ENCODE results near the gene PNP. TPM values are rescaled to one million over a fixed set of nuclear protein-coding genes. Genes with fewer than 3 reads are reported as not detected.

PNP gene
- total and polyA plus RNA-seq, 10 of the 15 experiments (the other 5 are each of a cell fraction or from before 2014, with no cell fraction given): 103 to 215 (median 138) TPM

DNA sequence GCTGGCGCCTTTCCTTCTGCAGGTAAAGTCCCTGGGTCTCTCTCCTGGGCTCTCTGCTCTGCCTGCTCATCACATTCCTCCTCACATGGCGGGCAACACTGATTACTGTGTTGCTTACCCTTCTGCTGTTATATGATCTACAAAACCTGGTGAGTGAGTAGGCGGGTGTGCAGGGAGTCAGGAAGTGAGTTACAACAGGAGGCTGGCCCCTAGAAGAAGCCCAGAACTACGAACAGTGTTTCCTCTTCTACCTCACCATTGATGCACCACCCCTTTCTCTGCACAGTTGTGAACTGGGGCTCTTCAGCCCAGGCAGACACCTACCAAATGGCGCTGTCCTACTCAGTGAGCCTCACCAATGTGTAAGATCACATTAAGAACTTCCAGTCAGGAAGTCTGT, 28.3 kb upstream of the PNP start:
- no peak for DNase-seq (ENCODE audit: low read depth, low spot score)
- ChIA-PET CTCF (interaction anchor here (1.1 to 2.2 kb wide), 2 partner anchors 25 to 113 kb away, joined by 4 to 10 read pairs; no protein-coding TSS in a partner anchor), POLR2A (no interaction called here), SMC1A (ENCODE audit: uncharacterized antibody, unreplicated experiment) (interaction anchor here (0.9 kb wide), 1 partner anchor 12 kb away, joined by 3 read pairs; no protein-coding TSS in a partner anchor), RAD21 (ENCODE audit: unreplicated experiment) (no interaction called here)
- BruUV-seq (replicated peaks): no TSS peak
- no peak overlapping the region for H3K4me3 ChIP-seq
- H3K9me3 ChIP-seq (replicated peaks; ENCODE audit: control insufficient read depth, insufficient read depth, low read length): no peaks in the 10 kb centered on the region; the same call in 2 of the 3 replicates
- TF ChIP-seq GABPA (IDR thresholded peaks at IDR 0.05; ENCODE audit: low read depth) (no peak), DPF2 (IDR thresholded peaks at IDR 0.05) (no peak), TCF12 (IDR thresholded peaks at IDR 0.05; ENCODE audit: low read depth, low read length) (no peak), NFYB (IDR thresholded peaks at IDR 0.05; ENCODE audit: insufficient read depth, low read depth, low read length) (no peak), MXI1 (IDR thresholded peaks at IDR 0.05; ENCODE audit: low read depth, low read length) (no peak)
- TF ChIP-seq, protein P1, sequence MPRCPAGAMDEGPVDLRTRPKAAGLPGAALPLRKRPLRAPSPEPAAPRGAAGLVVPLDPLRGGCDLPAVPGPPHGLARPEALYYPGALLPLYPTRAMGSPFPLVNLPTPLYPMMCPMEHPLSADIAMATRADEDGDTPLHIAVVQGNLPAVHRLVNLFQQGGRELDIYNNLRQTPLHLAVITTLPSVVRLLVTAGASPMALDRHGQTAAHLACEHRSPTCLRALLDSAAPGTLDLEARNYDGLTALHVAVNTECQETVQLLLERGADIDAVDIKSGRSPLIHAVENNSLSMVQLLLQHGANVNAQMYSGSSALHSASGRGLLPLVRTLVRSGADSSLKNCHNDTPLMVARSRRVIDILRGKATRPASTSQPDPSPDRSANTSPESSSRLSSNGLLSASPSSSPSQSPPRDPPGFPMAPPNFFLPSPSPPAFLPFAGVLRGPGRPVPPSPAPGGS (IDR thresholded peaks at IDR 0.05; ENCODE audit: borderline replicate concordance, insufficient read depth, low read depth, low read length, poor library complexity, severe bottlenecking): no peak
- TF ChIP-seq, protein P2, sequence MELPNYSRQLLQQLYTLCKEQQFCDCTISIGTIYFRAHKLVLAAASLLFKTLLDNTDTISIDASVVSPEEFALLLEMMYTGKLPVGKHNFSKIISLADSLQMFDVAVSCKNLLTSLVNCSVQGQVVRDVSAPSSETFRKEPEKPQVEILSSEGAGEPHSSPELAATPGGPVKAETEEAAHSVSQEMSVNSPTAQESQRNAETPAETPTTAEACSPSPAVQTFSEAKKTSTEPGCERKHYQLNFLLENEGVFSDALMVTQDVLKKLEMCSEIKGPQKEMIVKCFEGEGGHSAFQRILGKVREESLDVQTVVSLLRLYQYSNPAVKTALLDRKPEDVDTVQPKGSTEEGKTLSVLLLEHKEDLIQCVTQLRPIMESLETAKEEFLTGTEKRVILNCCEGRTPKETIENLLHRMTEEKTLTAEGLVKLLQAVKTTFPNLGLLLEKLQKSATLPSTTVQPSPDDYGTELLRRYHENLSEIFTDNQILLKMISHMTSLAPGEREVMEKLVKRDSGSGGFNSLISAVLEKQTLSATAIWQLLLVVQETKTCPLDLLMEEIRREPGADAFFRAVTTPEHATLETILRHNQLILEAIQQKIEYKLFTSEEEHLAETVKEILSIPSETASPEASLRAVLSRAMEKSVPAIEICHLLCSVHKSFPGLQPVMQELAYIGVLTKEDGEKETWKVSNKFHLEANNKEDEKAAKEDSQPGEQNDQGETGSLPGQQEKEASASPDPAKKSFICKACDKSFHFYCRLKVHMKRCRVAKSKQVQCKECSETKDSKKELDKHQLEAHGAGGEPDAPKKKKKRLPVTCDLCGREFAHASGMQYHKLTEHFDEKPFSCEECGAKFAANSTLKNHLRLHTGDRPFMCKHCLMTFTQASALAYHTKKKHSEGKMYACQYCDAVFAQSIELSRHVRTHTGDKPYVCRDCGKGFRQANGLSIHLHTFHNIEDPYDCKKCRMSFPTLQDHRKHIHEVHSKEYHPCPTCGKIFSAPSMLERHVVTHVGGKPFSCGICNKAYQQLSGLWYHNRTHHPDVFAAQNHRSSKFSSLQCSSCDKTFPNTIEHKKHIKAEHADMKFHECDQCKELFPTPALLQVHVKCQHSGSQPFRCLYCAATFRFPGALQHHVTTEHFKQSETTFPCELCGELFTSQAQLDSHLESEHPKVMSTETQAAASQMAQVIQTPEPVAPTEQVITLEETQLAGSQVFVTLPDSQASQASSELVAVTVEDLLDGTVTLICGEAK (IDR thresholded peaks at IDR 0.05; ENCODE audit: borderline replicate concordance): no peak
- TF ChIP-seq, protein P3, sequence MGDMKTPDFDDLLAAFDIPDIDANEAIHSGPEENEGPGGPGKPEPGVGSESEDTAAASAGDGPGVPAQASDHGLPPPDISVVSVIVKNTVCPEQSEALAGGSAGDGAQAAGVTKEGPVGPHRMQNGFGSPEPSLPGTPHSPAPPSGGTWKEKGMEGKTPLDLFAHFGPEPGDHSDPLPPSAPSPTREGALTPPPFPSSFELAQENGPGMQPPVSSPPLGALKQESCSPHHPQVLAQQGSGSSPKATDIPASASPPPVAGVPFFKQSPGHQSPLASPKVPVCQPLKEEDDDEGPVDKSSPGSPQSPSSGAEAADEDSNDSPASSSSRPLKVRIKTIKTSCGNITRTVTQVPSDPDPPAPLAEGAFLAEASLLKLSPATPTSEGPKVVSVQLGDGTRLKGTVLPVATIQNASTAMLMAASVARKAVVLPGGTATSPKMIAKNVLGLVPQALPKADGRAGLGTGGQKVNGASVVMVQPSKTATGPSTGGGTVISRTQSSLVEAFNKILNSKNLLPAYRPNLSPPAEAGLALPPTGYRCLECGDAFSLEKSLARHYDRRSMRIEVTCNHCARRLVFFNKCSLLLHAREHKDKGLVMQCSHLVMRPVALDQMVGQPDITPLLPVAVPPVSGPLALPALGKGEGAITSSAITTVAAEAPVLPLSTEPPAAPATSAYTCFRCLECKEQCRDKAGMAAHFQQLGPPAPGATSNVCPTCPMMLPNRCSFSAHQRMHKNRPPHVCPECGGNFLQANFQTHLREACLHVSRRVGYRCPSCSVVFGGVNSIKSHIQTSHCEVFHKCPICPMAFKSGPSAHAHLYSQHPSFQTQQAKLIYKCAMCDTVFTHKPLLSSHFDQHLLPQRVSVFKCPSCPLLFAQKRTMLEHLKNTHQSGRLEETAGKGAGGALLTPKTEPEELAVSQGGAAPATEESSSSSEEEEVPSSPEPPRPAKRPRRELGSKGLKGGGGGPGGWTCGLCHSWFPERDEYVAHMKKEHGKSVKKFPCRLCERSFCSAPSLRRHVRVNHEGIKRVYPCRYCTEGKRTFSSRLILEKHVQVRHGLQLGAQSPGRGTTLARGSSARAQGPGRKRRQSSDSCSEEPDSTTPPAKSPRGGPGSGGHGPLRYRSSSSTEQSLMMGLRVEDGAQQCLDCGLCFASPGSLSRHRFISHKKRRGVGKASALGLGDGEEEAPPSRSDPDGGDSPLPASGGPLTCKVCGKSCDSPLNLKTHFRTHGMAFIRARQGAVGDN (IDR thresholded peaks at IDR 0.05): no peak
- no peaks in the 10 kb centered on the region for H3K27me3 ChIP-seq (replicated peaks in 1 of 2; ENCODE audit: control insufficient read depth in 2 of 2, insufficient read depth in 2 of 2, low read length in 1 of 2)
- ATAC-seq: peak; percentile 20; the same call in 2 of the 3 replicates
- no peak overlapping the region for H3K4me2 ChIP-seq (ENCODE audit: control insufficient read depth, insufficient read depth)
- no peak overlapping the region for H2AFZ ChIP-seq (ENCODE audit: control insufficient read depth, low read depth, low read length)
- intact Hi-C loops (cut with micrococcal nuclease; ENCODE audit: unreplicated experiment) (no loop called here), in situ Hi-C loops (cut with MboI) (no loop called here)
- H3K4me1 ChIP-seq (ENCODE audit: control insufficient read depth, insufficient read depth, low read length): no peaks in the 10 kb centered on the region
- 72% methylated on average over 5 of the region's 5 CpGs for WGBS (ENCODE audit: insufficient coverage, insufficient replicate concordance, low lambda C conversion rate, missing lambda C conversion rate)
- H3K79me2 ChIP-seq (ENCODE audit: control insufficient read depth, insufficient read depth, low read length): no peaks in the 10 kb centered on the region
- H4K20me1 ChIP-seq (ENCODE audit: control insufficient read depth, insufficient read depth): no peaks in the 10 kb centered on the region
- FAIRE-seq: no peak
- no peaks in the 10 kb centered on the region for H3K36me3 ChIP-seq (ENCODE audit: control insufficient read depth in 2 of 2, insufficient read depth in 2 of 2, low read length in 1 of 2)
- no peak overlapping the region for H3K27ac ChIP-seq (ENCODE audit: control insufficient read depth, insufficient read depth)
- H3K9ac ChIP-seq (ENCODE audit: control insufficient read depth, insufficient read depth, low read length): no peak overlapping the region
